ENCODE measurements around the gene GFOD1. TPM values are rescaled to one million over a fixed set of nuclear protein-coding genes. Genes with fewer than 3 reads are reported as not detected.
"Not testable (repeated sequence)": the region's sequence is repeated elsewhere in the genome, so short reads cannot be mapped to it uniquely, and the experiment has no call there.

Gene GFOD1
- total RNA-seq, 1 experiment from 2014 or later, result 29.5 TPM

- no peaks in the 10 kb centered on the region for H3K27me3 ChIP-seq (ENCODE audit: low read length)
- no peak overlapping the region for H3K27ac ChIP-seq (ENCODE audit: low read length)
- no peak for DNase-seq
- peaks cover 12% of the 10 kb centered on the region; the same call in 1 of the 2 replicates for H4K20me1 ChIP-seq (ENCODE audit: insufficient read depth, low read depth, low read length)
- H3K4me1 ChIP-seq (ENCODE audit: low read length), result peaks cover 19% of the 10 kb centered on the region
- H3K79me2 ChIP-seq (ENCODE audit: low read length), result peaks cover 74% of the 10 kb centered on the region
- H3K36me3 ChIP-seq (ENCODE audit: insufficient read depth, low read length), result no peaks in the 10 kb centered on the region
- no peaks in the 10 kb centered on the region for H3K9me2 ChIP-seq (replicated peaks; ENCODE audit: insufficient read depth, low read length)
- no peak overlapping the region for H3K4me2 ChIP-seq (ENCODE audit: low read depth, low read length, poor library complexity, severe bottlenecking)
- no peak overlapping the region for H2AFZ ChIP-seq (ENCODE audit: low read length)
- H3K9ac ChIP-seq (ENCODE audit: low read length), result no peak overlapping the region
- H3K9me3 ChIP-seq (ENCODE audit: low read length), result no peaks in the 10 kb centered on the region
- H3K4me3 ChIP-seq (ENCODE audit: low read length), result no peak overlapping the region
Measured at GRCh38 chr6:13444604-13445003, 42.8 kb downstream of the GFOD1 start.

GRCh38 chr6:13443978-13444377, 43.4 kb downstream of the GFOD1 start:
- not testable (repeated sequence) for H3K27me3 ChIP-seq (ENCODE audit: low read length); H3K9me3 ChIP-seq (ENCODE audit: low read length); H3K4me3 ChIP-seq (ENCODE audit: low read length); H3K27ac ChIP-seq (ENCODE audit: low read length); H3K4me2 ChIP-seq (ENCODE audit: low read depth, low read length, poor library complexity, severe bottlenecking); DNase-seq; H3K9ac ChIP-seq (ENCODE audit: low read length); H2AFZ ChIP-seq (ENCODE audit: low read length); H3K9me2 ChIP-seq (replicated peaks; ENCODE audit: insufficient read depth, low read length); H3K36me3 ChIP-seq (ENCODE audit: insufficient read depth, low read length)
- Histone ChIP-seq H3K79me2 (ENCODE audit: low read length) (peaks cover 80% of the 10 kb centered on the region), H4K20me1 (ENCODE audit: insufficient read depth, low read depth, low read length) (peaks cover 12% of the 10 kb centered on the region; the same call in 1 of the 2 replicates), H3K4me1 (ENCODE audit: low read length) (peaks cover 14% of the 10 kb centered on the region)

- H3K79me2 ChIP-seq (ENCODE audit: low read length), result peaks cover 82% of the 10 kb centered on the region
- peaks cover 5% of the 10 kb centered on the region; the same call in 1 of the 2 replicates for H4K20me1 ChIP-seq (ENCODE audit: insufficient read depth, low read depth, low read length)
- no peaks in the 10 kb centered on the region for H3K4me1 ChIP-seq (ENCODE audit: low read length)
- H3K27me3 ChIP-seq (ENCODE audit: low read length), result no peaks in the 10 kb centered on the region
- H3K4me2 ChIP-seq (ENCODE audit: low read depth, low read length, poor library complexity, severe bottlenecking), result no peak overlapping the region
- H3K9me2 ChIP-seq (replicated peaks; ENCODE audit: insufficient read depth, low read length), result no peaks in the 10 kb centered on the region
- H3K9ac ChIP-seq (ENCODE audit: low read length), result no peak overlapping the region
- H3K36me3 ChIP-seq (ENCODE audit: insufficient read depth, low read length), result no peaks in the 10 kb centered on the region
- no peak overlapping the region for H2AFZ ChIP-seq (ENCODE audit: low read length)
- no peak overlapping the region for H3K4me3 ChIP-seq (ENCODE audit: low read length)
- no peak overlapping the region for H3K27ac ChIP-seq (ENCODE audit: low read length)
- DNase-seq, result no peak
- H3K9me3 ChIP-seq (ENCODE audit: low read length), result no peaks in the 10 kb centered on the region
Measured at GRCh38 chr6:13441778-13442177, 45.6 kb downstream of the GFOD1 start.

GRCh38 chr6:13439644-13440043, 47.8 kb downstream of the GFOD1 start:
- Histone ChIP-seq H2AFZ (ENCODE audit: low read length) (no peak overlapping the region), H3K4me3 (ENCODE audit: low read length) (no peak overlapping the region), H3K9ac (ENCODE audit: low read length) (no peak overlapping the region), H3K4me2 (ENCODE audit: low read depth, low read length, poor library complexity, severe bottlenecking) (no peak overlapping the region), H3K36me3 (ENCODE audit: insufficient read depth, low read length) (0 out of 2 replicates have a peak, but pooled peaks cover 4% of the 10 kb centered on the region), H4K20me1 (ENCODE audit: insufficient read depth, low read depth, low read length) (peaks cover 5% of the 10 kb centered on the region; the same call in 1 of the 2 replicates), H3K79me2 (ENCODE audit: low read length) (peaks cover 83% of the 10 kb centered on the region), H3K27ac (ENCODE audit: low read length) (no peak overlapping the region), H3K9me2 (replicated peaks; ENCODE audit: insufficient read depth, low read length) (no peaks in the 10 kb centered on the region), H3K4me1 (ENCODE audit: low read length) (no peaks in the 10 kb centered on the region), H3K9me3 (ENCODE audit: low read length) (no peaks in the 10 kb centered on the region), H3K27me3 (ENCODE audit: low read length) (no peaks in the 10 kb centered on the region)
- DNase-seq, result no peak

GRCh38 chr6:13438126-13438525, 49.3 kb downstream of the GFOD1 start:
- Histone ChIP-seq H4K20me1 (ENCODE audit: insufficient read depth, low read depth, low read length) (peaks cover 5% of the 10 kb centered on the region; the same call in 1 of the 2 replicates), H3K36me3 (ENCODE audit: insufficient read depth, low read length) (0 out of 2 replicates have a peak, but pooled peaks cover 4% of the 10 kb centered on the region), H3K9me2 (replicated peaks; ENCODE audit: insufficient read depth, low read length) (no peaks in the 10 kb centered on the region), H3K79me2 (ENCODE audit: low read length) (peaks cover 89% of the 10 kb centered on the region), H3K27me3 (ENCODE audit: low read length) (no peaks in the 10 kb centered on the region), H3K4me1 (ENCODE audit: low read length) (peaks cover 7% of the 10 kb centered on the region), H3K4me2 (ENCODE audit: low read depth, low read length, poor library complexity, severe bottlenecking) (no peak overlapping the region), H3K27ac (ENCODE audit: low read length) (no peak overlapping the region), H3K9me3 (ENCODE audit: low read length) (peaks cover 3% of the 10 kb centered on the region), H3K4me3 (ENCODE audit: low read length) (no peak overlapping the region), H3K9ac (ENCODE audit: low read length) (no peak overlapping the region), H2AFZ (ENCODE audit: low read length) (no peak overlapping the region)
- no peak for DNase-seq

GRCh38 chr6:13437218-13437996, 50.0 kb downstream of the GFOD1 start:
- no peak overlapping the region for H2AFZ ChIP-seq (ENCODE audit: low read length)
- H3K4me3 ChIP-seq (ENCODE audit: low read length), result no peak overlapping the region
- no peaks in the 10 kb centered on the region for H3K27me3 ChIP-seq (ENCODE audit: low read length)
- H3K27ac ChIP-seq (ENCODE audit: low read length), result no peak overlapping the region
- H3K9me3 ChIP-seq (ENCODE audit: low read length), result peaks cover 3% of the 10 kb centered on the region
- no peak overlapping the region for H3K9ac ChIP-seq (ENCODE audit: low read length)
- H3K9me2 ChIP-seq (replicated peaks; ENCODE audit: insufficient read depth, low read length), result no peaks in the 10 kb centered on the region
- H3K4me1 ChIP-seq (ENCODE audit: low read length), result peaks cover 15% of the 10 kb centered on the region
- H3K79me2 ChIP-seq (ENCODE audit: low read length), result peaks cover 88% of the 10 kb centered on the region
- H4K20me1 ChIP-seq (ENCODE audit: insufficient read depth, low read depth, low read length), result peaks cover 5% of the 10 kb centered on the region; the same call in 1 of the 2 replicates
- H3K36me3 ChIP-seq (ENCODE audit: insufficient read depth, low read length), result 0 out of 2 replicates have a peak, but pooled peaks cover 4% of the 10 kb centered on the region
- no peak overlapping the region for H3K4me2 ChIP-seq (ENCODE audit: low read depth, low read length, poor library complexity, severe bottlenecking)
- DNase-seq, result no peak

- Histone ChIP-seq H3K9ac (ENCODE audit: low read length) (no peak overlapping the region), H3K79me2 (ENCODE audit: low read length) (peaks cover 86% of the 10 kb centered on the region), H3K9me2 (replicated peaks; ENCODE audit: insufficient read depth, low read length) (no peaks in the 10 kb centered on the region), H3K4me1 (ENCODE audit: low read length) (peaks cover 23% of the 10 kb centered on the region), H3K36me3 (ENCODE audit: insufficient read depth, low read length) (0 out of 2 replicates have a peak, but pooled peaks cover 4% of the 10 kb centered on the region), H3K4me3 (ENCODE audit: low read length) (no peak overlapping the region), H3K4me2 (ENCODE audit: low read depth, low read length, poor library complexity, severe bottlenecking) (no peak overlapping the region), H4K20me1 (ENCODE audit: insufficient read depth, low read depth, low read length) (peaks cover 5% of the 10 kb centered on the region; the same call in 1 of the 2 replicates), H3K27ac (ENCODE audit: low read length) (no peak overlapping the region), H3K9me3 (ENCODE audit: low read length) (peaks cover 3% of the 10 kb centered on the region), H2AFZ (ENCODE audit: low read length) (no peak overlapping the region), H3K27me3 (ENCODE audit: low read length) (no peaks in the 10 kb centered on the region)
- no peak for DNase-seq
Measured at GRCh38 chr6:13436399-13437217, 50.8 kb downstream of the GFOD1 start.

All from Karpas-422 (cell line).